IMR-90 (cell line): ENCODE results near the gene ZNF335. TPM values are rescaled to one million over a fixed set of nuclear protein-coding genes. Genes with fewer than 3 reads are reported as not detected.
"Not testable (repeated sequence)": the region's sequence is repeated elsewhere in the genome, so short reads cannot be mapped to it uniquely, and the experiment has no call there.

Experiments
- ATAC-seq: fragments of 200-7000 bp; cut with Tn5 transposase; 2 replicates; pipeline ENCODE4 v1.9.1; 2020; ENCODE audit warnings: low read depth, mild to moderate bottlenecking, moderate library complexity
- BruUV-seq: library from RNA; stranded (reverse); fragments of 400-500 nt; replicated peaks from 2 replicates; lab custom pipeline; 2021; lab: Mats Ljungman, UMichigan
- CTCF ChIA-PET: fragments of 300-600 bp; formaldehyde crosslinking; extraction: SDS; loops from one replicate; lab custom pipeline; 2021; ENCODE audit warnings: antibody characterized with exemption; lab: Yijun Ruan, JAX
- POLR2A ChIA-PET: fragments of 300-600 bp; sonication (Branson Sonifier 250); formaldehyde crosslinking; loops from one replicate; lab custom pipeline; 2022; ENCODE audit warnings: antibody characterized with exemption; ENCODE audit not compliant: unreplicated experiment; lab: Charles Lee
- DNase-seq: peaks from one replicate; pipeline ENCODE4 v3.0.0; 2013
- H2AFZ ChIP-seq: replicated peaks from 2 replicates; pipeline ENCODE3; 2013; ENCODE audit warnings: low read length, mild to moderate bottlenecking; ENCODE audit not compliant: poor library complexity
- H2AK5ac ChIP-seq: 2 replicates; pipeline ENCODE4 v1.6.1; 2013; ENCODE audit warnings: low read depth, low read length, inconsistent platforms
- H2AK9ac ChIP-seq: replicated peaks from 2 replicates; pipeline ENCODE3; 2013; ENCODE audit warnings: mild to moderate bottlenecking, low read depth, low read length, moderate library complexity; ENCODE audit not compliant: poor library complexity
- H2BK120ac ChIP-seq: 2 replicates; pipeline ENCODE4 v1.6.1; 2013; ENCODE audit warnings: low read depth, low read length, inconsistent platforms
- H2BK15ac ChIP-seq: 3 replicates; pipeline ENCODE4 v1.6.1; 2013; ENCODE audit warnings: low read depth, low read length, inconsistent platforms
- H2BK20ac ChIP-seq: 2 replicates; pipeline ENCODE4 v1.6.1; 2013; ENCODE audit warnings: low read depth, mild to moderate bottlenecking, inconsistent platforms, low read length, moderate library complexity
- H2BK5ac ChIP-seq: 2 replicates; pipeline ENCODE4 v1.6.1; 2013; ENCODE audit warnings: mild to moderate bottlenecking, low read depth, low read length, inconsistent platforms; ENCODE audit not compliant: poor library complexity, severe bottlenecking
- H3K14ac ChIP-seq: replicated peaks from 2 replicates; pipeline ENCODE4 v1.6.1; 2013; ENCODE audit warnings: low read depth, low read length, inconsistent platforms
- H3K18ac ChIP-seq: 2 replicates; pipeline ENCODE4 v1.6.1; 2013; ENCODE audit warnings: low read depth, low read length, control low read depth
- H3K23ac ChIP-seq: 2 replicates; pipeline ENCODE4 v1.6.1; 2013; ENCODE audit warnings: low read depth, low read length, inconsistent platforms
- H3K27ac ChIP-seq: 2 replicates; pipeline ENCODE4 v1.5.1; 2013; ENCODE audit warnings: mild to moderate bottlenecking, control low read depth, low read length; ENCODE audit not compliant: insufficient read depth
- H3K27me3 ChIP-seq: 2 replicates; pipeline ENCODE4 v1.6.1; 2013; ENCODE audit warnings: low read length; ENCODE audit not compliant: control insufficient read depth, insufficient read depth
- H3K36me3 ChIP-seq: 2 replicates; pipeline ENCODE4 v1.6.1; 2013; ENCODE audit warnings: low read length, mixed read lengths; ENCODE audit not compliant: control insufficient read depth, insufficient read depth
- H3K4ac ChIP-seq: 2 replicates; pipeline ENCODE4 v1.6.1; 2013; ENCODE audit warnings: low read depth, low read length, inconsistent platforms
- H3K4me1 ChIP-seq: 2 replicates; pipeline ENCODE4 v1.6.1; 2013; ENCODE audit warnings: low read length, mixed read lengths; ENCODE audit not compliant: control insufficient read depth, insufficient read depth
- H3K4me2 ChIP-seq: 2 replicates; pipeline ENCODE4 v1.6.1; 2013; ENCODE audit warnings: low read depth, mild to moderate bottlenecking, control low read depth, low read length, moderate library complexity
- H3K4me3 ChIP-seq: 2 replicates; pipeline ENCODE4 v1.5.1; 2013; ENCODE audit warnings: low read depth, mild to moderate bottlenecking, control low read depth, low read length, moderate library complexity; ENCODE audit not compliant: insufficient read depth
- H3K56ac ChIP-seq: 2 replicates; pipeline ENCODE4 v1.6.1; 2013; ENCODE audit warnings: low read length, inconsistent platforms; ENCODE audit not compliant: insufficient read depth; ENCODE audit errors: extremely low read depth
- H3K79me1 ChIP-seq, 2 experiments: 2 replicates each; pipeline ENCODE4 v1.6.1; 2013; ENCODE audit warnings: low read length in 2 of 2, inconsistent platforms in 1 of 2, low read depth in 1 of 2
- H3K9ac ChIP-seq: 2 replicates; pipeline ENCODE4 v1.6.1; 2013; ENCODE audit warnings: low read depth, low read length, control low read depth
- H3K9me1 ChIP-seq: 2 replicates; pipeline ENCODE4 v1.6.1; 2013; ENCODE audit warnings: low read length, inconsistent platforms; ENCODE audit not compliant: insufficient read depth
- H3K9me3 ChIP-seq: 2 replicates; pipeline ENCODE4 v1.6.1; 2013; ENCODE audit warnings: low read length; ENCODE audit not compliant: control insufficient read depth, insufficient read depth
- H4K20me1 ChIP-seq: 2 replicates; pipeline ENCODE4 v1.6.1; 2013; ENCODE audit warnings: low read length, inconsistent platforms; ENCODE audit not compliant: insufficient read depth
- H4K5ac ChIP-seq: 2 replicates; pipeline ENCODE4 v1.6.1; 2013; ENCODE audit warnings: mild to moderate bottlenecking, low read depth, low read length, control low read depth
- H4K8ac ChIP-seq, 2 experiments: 2 replicates each; pipeline ENCODE4 v1.6.1; 2013; ENCODE audit warnings: low read depth in 2 of 2, low read length in 2 of 2, control low read depth in 1 of 2, inconsistent platforms in 1 of 2
- H4K91ac ChIP-seq: 2 replicates; pipeline ENCODE4 v1.6.1; 2013; ENCODE audit warnings: low read depth, low read length, inconsistent platforms; ENCODE audit not compliant: insufficient read depth
- BHLHE40 ChIP-seq: fragments of 150-350 bp; IDR thresholded peaks from 2 replicates; pipeline ENCODE4 v1.6.1; 2016; ENCODE audit warnings: mild to moderate bottlenecking, low read depth, low read length
- RCOR1 ChIP-seq: IDR thresholded peaks from 2 replicates; pipeline ENCODE4 v1.6.1; 2012; ENCODE audit warnings: mild to moderate bottlenecking, low read length, improper control_type of control experiment; ENCODE audit not compliant: insufficient replicate concordance
- WGBS, 2 experiments: methylation state at CpG; one replicate each; pipeline versions ENCODE4 v1.1.5 to v1.1.7; 2013; ENCODE audit warnings: missing lambda C conversion rate in 2 of 2; ENCODE audit not compliant: insufficient read length in 1 of 2; ENCODE audit errors: extremely low coverage in 2 of 2; 5-methylcytosine and 5-hydroxymethylcytosine counted together
- dilution Hi-C: fragments of 300-500 bp; cut with HindIII; formaldehyde crosslinking; loops from one replicate; pipeline ENCODE4 v1.14.3; 2018; ENCODE audit warnings: low sequenced_read_pairs; ENCODE audit not compliant: unreplicated experiment
- in situ Hi-C: fragments of 300-500 bp; cut with MboI; formaldehyde crosslinking; loops from 3 replicates; pipeline ENCODE4 v1.14.3; 2019; ENCODE audit warnings: low sequenced_read_pairs, inconsistent platforms, mixed read lengths
- intact Hi-C: fragments of 100-400 bp; cut with micrococcal nuclease; formaldehyde crosslinking; loops from 2 replicates; pipeline ENCODE4 v1.10.0; 2022
- polyA plus RNA-seq, 3 experiments: library from polyadenylated mRNA; depleted of rRNA; stranded (reverse); fragments of >200 nt; gene quantifications; 2 replicates each; pipeline ENCODE4 v1.2.3, GENCODE V29; 2012; ENCODE audit warnings: low replicate concordance in 1 of 3
- total RNA-seq: library from RNA; depleted of rRNA; stranded (reverse); fragments of >200 nt; gene quantifications from 2 replicates; pipeline ENCODE4 v1.2.3, GENCODE V29; 2012

ZNF335 gene
- total and polyA plus RNA-seq, 2 of the 4 experiments (the other 2 are of a cell fraction), result 11.8 to 17.8 TPM

DNA sequence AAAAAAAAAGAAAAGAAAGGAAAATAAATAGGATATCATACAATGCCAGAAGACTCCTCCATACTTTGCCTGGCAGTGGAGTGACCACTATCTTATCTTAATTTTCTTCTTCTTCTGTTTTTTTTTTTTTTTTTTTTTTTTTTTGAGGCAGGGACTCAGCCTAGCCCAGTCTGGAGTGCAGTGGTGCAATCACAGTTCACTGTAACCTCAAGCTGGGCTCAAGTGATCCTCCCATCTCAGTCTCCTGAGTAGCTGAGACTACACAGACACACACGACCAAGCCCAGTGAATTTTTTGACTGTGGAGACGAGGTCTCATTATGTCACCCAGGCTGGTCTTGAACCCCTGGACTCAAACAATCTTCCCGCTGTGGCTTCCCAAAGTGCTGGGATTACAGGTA, 19.6 kb upstream of the ZNF335 start:
- Histone ChIP-seq H2BK15ac (no peak overlapping the region), H4K91ac (no peak overlapping the region), H3K4me3 (no peak overlapping the region), H3K4me2 (no peak overlapping the region), H3K4ac (no peak overlapping the region), H4K5ac (no peak overlapping the region), H2AK5ac (no peak overlapping the region), H3K56ac (no peak overlapping the region), H3K79me1 (no peaks in the 10 kb centered on the region), H3K4me1 (no peaks in the 10 kb centered on the region), H2BK20ac (no peak overlapping the region), H4K20me1 (no peaks in the 10 kb centered on the region), H2BK5ac (no peak overlapping the region), H3K27me3 (peaks cover 11% of the 10 kb centered on the region), H3K27ac (no peak overlapping the region), H2AK9ac (no peak overlapping the region), H2BK120ac (no peak overlapping the region), H4K8ac (no peak overlapping the region), H3K9me1 (no peaks in the 10 kb centered on the region), H3K9me3 (no peaks in the 10 kb centered on the region), H3K18ac (no peak overlapping the region), H3K14ac (no peak overlapping the region), H3K9ac (no peak overlapping the region), H3K36me3 (no peaks in the 10 kb centered on the region), H2AFZ (no peak overlapping the region), H3K23ac (no peak overlapping the region)
- ATAC-seq (no peak), DNase-seq (no peak)
- intact Hi-C loops, result no loop called here
- TF ChIP-seq RCOR1 (no peak), BHLHE40 (no peak)
- ChIA-PET CTCF (no interaction called here), POLR2A (no interaction called here)
- BruUV-seq, result no TSS peak
- no CpG with 5 or more reads among the region's 3 CpGs for WGBS, 2 experiments
- dilution Hi-C loops, result no loop called here
- in situ Hi-C loops, result no loop called here

DNA sequence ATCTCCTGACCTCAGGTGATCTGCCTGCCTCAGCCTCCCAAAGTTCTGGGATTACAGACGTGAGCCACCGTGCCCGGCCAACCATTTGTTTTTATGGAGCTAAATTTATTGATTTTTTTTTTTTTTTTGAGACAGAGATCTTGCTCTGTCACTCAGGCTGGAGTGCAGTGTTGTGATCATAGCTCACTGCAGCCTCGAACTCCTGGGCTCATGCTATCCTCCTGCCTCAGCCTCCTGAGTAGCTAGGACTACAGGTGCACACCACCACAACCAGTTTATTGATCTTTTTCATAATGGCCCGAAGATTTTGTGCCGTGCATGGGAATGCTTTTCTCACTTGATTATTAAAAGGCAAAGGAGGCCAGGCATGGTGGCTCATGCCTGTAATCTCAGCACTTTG, 16.8 kb upstream of the ZNF335 start:
- H3K14ac ChIP-seq, H3K9me1 ChIP-seq, H4K20me1 ChIP-seq, H3K4me1 ChIP-seq, H2AFZ ChIP-seq, H3K27me3 ChIP-seq, dilution Hi-C loops, H2AK5ac ChIP-seq, H4K8ac ChIP-seq, H3K56ac ChIP-seq, H3K27ac ChIP-seq, intact Hi-C loops, POLR2A ChIA-PET, DNase-seq, H3K9me3 ChIP-seq, H4K5ac ChIP-seq, H3K4me3 ChIP-seq, H3K23ac ChIP-seq, H3K79me1 ChIP-seq, H3K9ac ChIP-seq, ATAC-seq, H2BK5ac ChIP-seq, H2BK120ac ChIP-seq, H2AK9ac ChIP-seq, H3K36me3 ChIP-seq, H2BK15ac ChIP-seq, H3K4me2 ChIP-seq, H4K91ac ChIP-seq, H3K4ac ChIP-seq, H2BK20ac ChIP-seq, BruUV-seq, H3K18ac ChIP-seq, in situ Hi-C loops: not testable (repeated sequence)
- CTCF ChIA-PET, result interaction anchor here (0.7 to 1.3 kb wide), 2 partner anchors 10 to 52 kb away, joined by 3 to 4 read pairs; no protein-coding TSS in a partner anchor
- no CpG with 5 or more reads among the region's 6 CpGs for WGBS, 2 experiments
